Gastroesophageal sphincter (tissue), 3 donors: ENCODE results near the gene WDR6.

Experiments
- CTCF ChIP-seq, 4 experiments: fragments of 200-600 bp in 2 of 4; fragments of 450-650 bp in 2 of 4; sonication (generic) in 1 of 4; IDR thresholded peaks; one replicate each; pipeline ENCODE4 v1.5.1; 2017 to 2019; ENCODE audit warnings: antibody characterized with exemption in 4 of 4, mild to moderate bottlenecking in 2 of 4, moderate library complexity in 2 of 4
- POLR2A ChIP-seq, 2 donors: fragments of 450-650 bp; IDR thresholded peaks; one replicate each; pipeline ENCODE4 v1.6.1; 2017; ENCODE audit warnings: antibody characterized with exemption in 2 of 2, mild to moderate bottlenecking in 2 of 2, moderate library complexity in 1 of 2

GRCh38 chr3:49021213-49021812 lies 14.1 kb downstream of the WDR6 start:
- TF ChIP-seq POLR2A (IDR thresholded peaks at IDR 0.05) = peak; percentile 95 to 97
- no peak for TF ChIP-seq CTCF (IDR thresholded peaks at IDR 0.05)
